Upper lobe of right lung (tissue), 1 donor: Measurements from ENCODE around the gene CDK5RAP2. TPM values are rescaled to one million over a fixed set of nuclear protein-coding genes. Genes with fewer than 3 reads are reported as not detected.

Experiments
- ATAC-seq: fragments of 200-7000 bp; cut with Tn5 transposase; one replicate; pipeline ENCODE4 v1.9.1; 2020; ENCODE audit warnings: mild to moderate bottlenecking, moderate library complexity
- DNase-seq: peaks from one replicate; pipeline ENCODE4 v3.0.0-alpha.2; 2020
- H3K27ac ChIP-seq: fragments of 200-600 bp; one replicate; pipeline ENCODE4 v1.8.0; 2022
- H3K27me3 ChIP-seq: fragments of 200-600 bp; one replicate; pipeline ENCODE4 v1.8.0; 2022; ENCODE audit warnings: mild to moderate bottlenecking
- H3K36me3 ChIP-seq: fragments of 200-600 bp; one replicate; pipeline ENCODE4 v1.8.0; 2022
- H3K4me1 ChIP-seq: fragments of 200-600 bp; one replicate; pipeline ENCODE4 v1.8.0; 2022
- H3K4me3 ChIP-seq: fragments of 200-600 bp; one replicate; pipeline ENCODE4 v1.8.0; 2022; ENCODE audit warnings: mild to moderate bottlenecking
- H3K9me3 ChIP-seq: fragments of 200-600 bp; one replicate; pipeline ENCODE4 v1.8.0; 2022
- intact Hi-C: fragments of 100-400 bp; cut with DNase I; formaldehyde crosslinking; loops from one replicate; pipeline ENCODE4 v1.11.0; 2022
- total RNA-seq: library from RNA; stranded (reverse); fragmentation: NEBNext Ultra II Directional; extraction: Animal tissue kit (Norgen Biotek cat#: 25700); gene quantifications from one replicate; pipeline ENCODE4 v1.2.1, GENCODE V29; 2021
- TF ChIP-seq, protein P1 (sequence below): fragments of 200-600 bp; IDR thresholded peaks from one replicate; pipeline ENCODE4 v1.8.0; 2022; ENCODE audit warnings: antibody characterized with exemption
- donor health status: DM: no; HTN: yes; CAD: no; lungs with severe emphysema.

Gene CDK5RAP2
- total RNA-seq, 1 donor from 2014 or later = 54.2 TPM

DNA sequence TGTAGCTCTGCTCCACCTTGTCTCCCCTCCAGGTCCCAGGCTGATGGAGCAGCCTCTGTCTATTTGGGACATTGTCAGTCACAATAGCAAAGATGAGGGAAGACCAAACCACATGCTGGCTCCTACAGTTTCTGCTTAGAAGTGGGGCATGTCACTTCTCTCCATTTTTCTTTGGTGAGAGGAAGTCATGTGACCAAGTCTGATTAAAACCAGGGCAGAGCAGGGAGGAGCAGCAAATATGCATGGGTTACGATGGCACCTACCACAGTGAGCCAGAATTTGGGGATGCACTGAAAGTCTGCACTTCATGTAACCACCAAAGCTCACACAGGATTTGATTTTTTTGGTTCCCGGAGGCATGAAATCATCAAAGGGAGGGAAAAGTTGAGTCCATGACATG is 234.6 kb downstream of the CDK5RAP2 start:
- TF ChIP-seq, protein P1, sequence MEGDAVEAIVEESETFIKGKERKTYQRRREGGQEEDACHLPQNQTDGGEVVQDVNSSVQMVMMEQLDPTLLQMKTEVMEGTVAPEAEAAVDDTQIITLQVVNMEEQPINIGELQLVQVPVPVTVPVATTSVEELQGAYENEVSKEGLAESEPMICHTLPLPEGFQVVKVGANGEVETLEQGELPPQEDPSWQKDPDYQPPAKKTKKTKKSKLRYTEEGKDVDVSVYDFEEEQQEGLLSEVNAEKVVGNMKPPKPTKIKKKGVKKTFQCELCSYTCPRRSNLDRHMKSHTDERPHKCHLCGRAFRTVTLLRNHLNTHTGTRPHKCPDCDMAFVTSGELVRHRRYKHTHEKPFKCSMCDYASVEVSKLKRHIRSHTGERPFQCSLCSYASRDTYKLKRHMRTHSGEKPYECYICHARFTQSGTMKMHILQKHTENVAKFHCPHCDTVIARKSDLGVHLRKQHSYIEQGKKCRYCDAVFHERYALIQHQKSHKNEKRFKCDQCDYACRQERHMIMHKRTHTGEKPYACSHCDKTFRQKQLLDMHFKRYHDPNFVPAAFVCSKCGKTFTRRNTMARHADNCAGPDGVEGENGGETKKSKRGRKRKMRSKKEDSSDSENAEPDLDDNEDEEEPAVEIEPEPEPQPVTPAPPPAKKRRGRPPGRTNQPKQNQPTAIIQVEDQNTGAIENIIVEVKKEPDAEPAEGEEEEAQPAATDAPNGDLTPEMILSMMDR = no peak
- intact Hi-C loops = no loop called here
- H3K36me3 ChIP-seq = no peaks in the 10 kb centered on the region

GRCh38 chr9:120344230-120344629 is 235.7 kb downstream of the CDK5RAP2 start:
- no peak for DNase-seq
- no peaks in the 10 kb centered on the region for H3K36me3 ChIP-seq
- no peaks in the 10 kb centered on the region for H3K4me1 ChIP-seq
- no peak overlapping the region for H3K27ac ChIP-seq
- intact Hi-C loops = no loop called here
- TF ChIP-seq, protein P1 = no peak
- ATAC-seq = no peak
- H3K27me3 ChIP-seq = no peaks in the 10 kb centered on the region
- H3K4me3 ChIP-seq = no peak overlapping the region
- H3K9me3 ChIP-seq = no peaks in the 10 kb centered on the region

More for the DNA sequence above, 234.6 kb downstream of the CDK5RAP2 start:
- H3K27ac ChIP-seq = no peak overlapping the region
- H3K4me3 ChIP-seq = no peak overlapping the region
- H3K4me1 ChIP-seq = no peaks in the 10 kb centered on the region
- no peaks in the 10 kb centered on the region for H3K27me3 ChIP-seq
- no peak for DNase-seq
- H3K9me3 ChIP-seq = no peaks in the 10 kb centered on the region
- no peak for ATAC-seq

DNA sequence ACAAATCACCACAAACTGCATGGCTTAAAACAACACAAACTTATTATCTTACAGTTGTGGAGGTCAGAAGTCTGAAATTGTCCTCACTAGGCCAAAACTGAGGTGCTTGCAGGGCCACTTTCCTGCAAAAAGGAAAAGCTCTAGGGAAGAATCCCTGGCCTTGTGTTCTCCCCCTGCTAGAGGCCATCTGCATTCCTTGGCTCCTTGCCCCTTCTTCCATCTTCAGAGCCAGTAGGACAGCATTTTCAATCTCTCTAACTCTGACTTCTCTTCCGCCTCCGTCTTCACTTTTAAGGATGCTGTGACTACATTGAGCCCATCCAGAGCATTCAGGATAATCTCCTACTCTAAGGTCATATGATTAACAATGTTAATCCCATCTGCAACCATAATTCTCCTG is 236.6 kb downstream of the CDK5RAP2 start:
- DNase-seq (no peak), ATAC-seq (no peak)
- no peak overlapping the region for H3K27ac ChIP-seq
- H3K4me1 ChIP-seq = no peaks in the 10 kb centered on the region
- no peaks in the 10 kb centered on the region for H3K27me3 ChIP-seq
- no peaks in the 10 kb centered on the region for H3K36me3 ChIP-seq
- intact Hi-C loops = no loop called here
- TF ChIP-seq, protein P1 = no peak
- H3K9me3 ChIP-seq = no peaks in the 10 kb centered on the region
- no peak overlapping the region for H3K4me3 ChIP-seq

Other genes with a start within 250 kb of the CDK5RAP2 start
- gene MEGF9, start 134.3 kb upstream of the CDK5RAP2 start, total RNA-seq = 92.9 TPM
- gene FBXW2, start 213.2 kb upstream of the CDK5RAP2 start, total RNA-seq = 87.1 TPM